ENCODE results near the gene CD44.
"Not testable (repeated sequence)": the region's sequence is repeated elsewhere in the genome, so short reads cannot be mapped to it uniquely, and the experiment has no call there.

Gene CD44

DNA sequence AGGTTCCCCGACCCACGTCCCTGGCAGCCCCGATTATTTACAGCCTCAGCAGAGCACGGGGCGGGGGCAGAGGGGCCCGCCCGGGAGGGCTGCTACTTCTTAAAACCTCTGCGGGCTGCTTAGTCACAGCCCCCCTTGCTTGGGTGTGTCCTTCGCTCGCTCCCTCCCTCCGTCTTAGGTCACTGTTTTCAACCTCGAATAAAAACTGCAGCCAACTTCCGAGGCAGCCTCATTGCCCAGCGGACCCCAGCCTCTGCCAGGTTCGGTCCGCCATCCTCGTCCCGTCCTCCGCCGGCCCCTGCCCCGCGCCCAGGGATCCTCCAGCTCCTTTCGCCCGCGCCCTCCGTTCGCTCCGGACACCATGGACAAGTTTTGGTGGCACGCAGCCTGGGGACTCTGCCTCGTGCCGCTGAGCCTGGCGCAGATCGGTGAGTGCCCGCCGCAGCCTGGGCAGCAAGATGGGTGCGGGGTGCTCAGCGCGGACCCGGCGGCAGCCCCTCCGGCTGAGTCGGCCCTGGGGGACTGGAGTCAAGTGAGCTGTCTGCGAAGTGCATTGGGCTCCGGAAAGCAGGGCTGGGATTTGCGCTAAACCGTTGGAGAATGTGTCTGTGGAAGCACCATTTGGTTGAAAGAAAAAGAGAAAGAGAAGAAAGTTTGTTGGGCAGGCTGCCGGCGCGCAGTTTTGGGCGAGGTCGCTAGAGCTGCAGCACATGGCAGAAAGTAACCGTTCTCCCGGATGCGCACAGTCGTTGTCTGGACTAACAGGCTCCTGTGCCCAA is at the start of gene CD44:
Gene CD44, plus strand, starts transcription at position 229 of the 779 bp plus-strand sequence. Its CDS starts 133 bp downstream, at position 362.
- DNase-seq (ENCODE audit: low read depth in 3 of 3) = peak; percentile 54 to 77 (median 72)

DNA sequence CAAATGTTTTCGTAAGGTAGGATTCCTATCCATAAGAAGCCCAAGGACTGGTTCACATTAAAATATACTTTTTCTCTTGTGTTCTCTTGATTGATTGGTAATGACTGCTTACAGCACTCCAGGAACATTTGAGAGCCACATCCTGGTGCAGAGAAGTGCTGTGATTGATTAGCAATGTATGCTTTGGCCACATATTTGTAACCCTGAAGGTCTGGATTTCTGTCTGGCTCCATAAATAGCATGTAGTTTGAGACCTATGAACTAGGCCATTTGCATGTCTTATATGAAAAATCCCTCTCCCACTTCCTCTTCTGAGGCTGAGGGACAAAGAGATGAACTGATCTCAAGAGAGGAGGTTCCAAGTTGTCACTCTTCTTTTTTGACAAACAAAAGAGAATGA is 49.3 kb upstream of the CD44 start:
- DNase-seq (ENCODE audit: low read depth in 3 of 3) = no peak

DNA sequence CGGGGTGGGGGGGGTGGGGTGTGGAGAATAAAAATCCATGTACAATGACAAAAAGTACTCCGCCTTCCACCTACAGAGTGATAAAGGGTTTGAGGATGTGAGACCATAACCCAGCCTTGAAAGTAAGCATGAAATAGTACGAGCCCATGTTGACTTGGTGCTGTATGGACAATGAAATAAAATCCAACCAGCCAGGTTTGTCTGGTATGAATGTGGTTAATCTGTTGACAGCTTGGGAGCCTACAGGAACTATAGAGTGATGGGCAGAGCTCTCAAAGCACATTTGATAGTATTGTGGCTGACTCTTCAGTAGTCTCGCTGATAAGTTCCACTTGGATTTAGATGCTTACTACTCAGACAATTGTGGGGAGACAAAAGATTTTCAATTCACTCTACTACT is 48.8 kb upstream of the CD44 start:
- no peak for DNase-seq (ENCODE audit: low read depth in 3 of 3)

DNA sequence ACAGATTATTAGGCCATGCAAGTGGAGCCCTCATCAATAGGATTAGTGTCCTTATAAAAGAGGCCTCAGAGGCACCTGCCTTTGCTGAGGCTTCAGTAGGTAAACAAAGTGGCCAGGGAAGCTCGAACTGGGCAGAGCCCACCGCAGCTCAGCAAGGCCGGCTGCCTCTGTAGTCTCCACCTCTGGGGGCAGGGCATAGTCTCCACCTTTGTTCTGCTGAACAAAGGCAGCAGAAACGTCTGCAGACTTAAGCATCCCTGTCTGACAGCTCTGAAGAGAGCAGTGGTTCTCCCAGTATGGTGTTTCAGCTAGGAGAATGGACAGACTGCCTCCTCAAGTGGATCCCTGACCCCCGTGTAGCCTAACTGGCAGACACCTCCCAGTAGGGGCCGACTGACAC is 48.0 kb upstream of the CD44 start:
- not testable (repeated sequence) for DNase-seq (ENCODE audit: low read depth in 3 of 3)

DNA sequence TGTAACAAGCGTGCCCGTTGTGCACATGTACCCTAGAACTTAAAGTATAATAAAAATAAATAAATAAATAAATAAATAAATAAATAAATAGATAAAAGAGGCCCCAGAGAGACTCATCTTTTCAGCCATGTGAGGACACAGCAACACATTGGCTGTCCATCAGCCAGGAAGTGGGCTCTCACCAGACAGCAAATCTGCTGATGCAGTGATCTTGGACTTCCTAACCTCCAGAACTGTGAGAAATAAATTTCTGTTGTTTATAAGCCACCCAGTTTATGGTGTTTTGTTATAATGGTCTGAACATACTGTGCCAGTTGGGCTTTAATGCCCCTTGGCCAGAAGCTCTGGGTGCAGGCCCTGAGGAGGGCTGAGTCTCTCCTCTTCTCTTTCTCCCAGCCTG is 42.2 kb upstream of the CD44 start:
- no peak for DNase-seq (ENCODE audit: low read depth in 3 of 3)

DNA sequence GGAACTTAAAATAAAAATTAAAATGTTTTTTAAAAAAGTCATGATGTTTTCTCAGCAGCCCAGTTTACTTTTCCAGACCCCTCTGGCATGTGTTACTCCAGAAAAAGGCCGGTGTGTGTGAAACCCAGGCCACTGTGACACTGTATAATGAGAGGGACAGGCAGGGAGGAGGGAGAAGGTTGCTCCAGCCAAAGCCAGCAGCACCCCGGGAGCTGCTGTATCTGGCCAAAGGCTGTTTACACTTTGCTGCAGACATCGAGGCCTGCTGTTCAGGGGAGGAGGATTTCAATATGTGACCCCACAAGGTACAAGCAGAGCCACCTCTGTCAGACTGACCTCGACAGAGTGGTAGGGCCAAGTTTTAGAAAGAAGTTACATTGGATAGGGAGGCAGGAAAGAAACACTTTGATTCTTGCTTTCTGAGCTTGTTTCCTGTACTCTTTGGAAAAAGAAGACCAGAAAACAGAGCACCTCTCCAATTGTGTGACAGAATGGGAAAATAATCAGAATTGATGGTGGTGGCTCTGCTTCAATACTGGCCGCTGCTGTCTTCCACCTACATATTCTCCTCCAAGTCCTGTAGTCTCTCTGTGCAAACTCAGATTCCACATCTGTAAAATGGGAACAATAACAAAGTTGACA is 41.0 kb upstream of the CD44 start:
- no peak for DNase-seq (ENCODE audit: low read depth in 3 of 3)

DNA sequence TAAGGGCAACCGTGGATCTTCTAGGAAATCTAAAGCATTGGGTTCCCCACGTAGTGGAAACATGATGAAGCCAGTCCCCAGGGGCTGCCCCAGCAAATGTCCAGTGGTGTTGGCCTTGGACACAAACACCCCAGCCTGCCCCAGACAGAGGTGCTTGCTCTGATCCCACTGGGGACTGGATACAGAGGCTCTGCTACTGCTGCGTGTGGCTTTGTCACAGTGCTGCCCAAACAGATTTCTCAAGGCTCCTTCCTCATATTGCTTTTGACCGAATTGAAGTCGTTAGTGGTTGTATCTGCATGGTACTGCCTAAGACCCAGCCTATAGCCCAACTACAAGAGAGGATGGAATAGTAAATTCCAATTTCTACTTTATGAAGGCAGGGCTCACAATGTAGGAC is 40.1 kb upstream of the CD44 start:
- DNase-seq (ENCODE audit: low read depth in 3 of 3) = no peak

DNA sequence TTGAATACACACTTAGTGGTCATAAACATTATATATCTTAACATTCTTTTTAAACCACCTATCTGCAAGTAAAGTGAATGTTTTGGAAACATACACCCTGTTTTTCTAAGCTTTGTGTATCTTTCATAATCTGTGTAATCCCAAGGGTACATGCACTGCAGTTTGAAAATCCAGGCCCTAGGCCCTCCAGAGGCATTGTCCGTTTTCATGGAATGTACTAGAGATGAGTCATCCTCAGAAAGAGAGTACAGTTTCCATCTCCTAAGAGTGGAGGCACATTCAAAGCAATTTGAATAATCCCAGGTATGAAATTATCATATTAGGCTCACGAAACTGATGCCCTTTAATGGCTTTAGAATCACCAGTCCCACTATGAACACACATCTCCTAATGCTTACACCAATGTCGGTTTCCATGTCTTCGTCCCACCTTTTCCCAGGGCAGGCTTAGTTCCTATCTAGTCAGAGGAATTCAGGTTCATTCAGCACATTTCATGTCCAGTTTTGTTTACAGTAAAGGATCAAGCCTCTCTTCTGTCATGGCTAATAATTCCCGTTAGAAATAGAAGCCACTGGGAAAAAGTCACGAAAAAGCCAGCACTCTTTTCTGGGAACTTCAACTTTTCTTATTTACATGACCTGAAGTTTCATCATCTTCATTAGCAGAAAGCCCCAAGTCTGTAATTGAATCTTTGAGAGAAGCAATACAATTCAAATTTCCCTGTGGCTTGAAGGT is 39.5 kb upstream of the CD44 start:
- no peak for DNase-seq (ENCODE audit: low read depth in 3 of 3)

DNA sequence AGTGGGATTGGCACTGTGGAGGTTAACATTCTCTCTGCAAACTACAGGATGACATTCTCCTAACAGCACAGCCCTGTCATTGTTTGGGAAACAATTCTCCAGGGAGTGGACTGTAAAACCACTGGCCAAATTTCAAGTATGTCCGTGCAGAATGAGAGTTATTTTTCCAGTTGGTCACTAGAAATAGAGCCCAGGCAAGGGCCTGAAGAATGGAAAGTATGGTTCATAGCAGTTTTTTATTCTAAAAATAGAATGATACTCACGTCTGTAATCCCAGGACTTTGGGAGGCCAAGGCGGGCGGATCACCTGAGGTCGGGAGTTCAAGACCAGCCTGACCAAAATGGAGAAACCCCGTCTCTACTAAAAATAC is 39.0 kb upstream of the CD44 start:
- DNase-seq (ENCODE audit: low read depth in 3 of 3) = no peak

DNA sequence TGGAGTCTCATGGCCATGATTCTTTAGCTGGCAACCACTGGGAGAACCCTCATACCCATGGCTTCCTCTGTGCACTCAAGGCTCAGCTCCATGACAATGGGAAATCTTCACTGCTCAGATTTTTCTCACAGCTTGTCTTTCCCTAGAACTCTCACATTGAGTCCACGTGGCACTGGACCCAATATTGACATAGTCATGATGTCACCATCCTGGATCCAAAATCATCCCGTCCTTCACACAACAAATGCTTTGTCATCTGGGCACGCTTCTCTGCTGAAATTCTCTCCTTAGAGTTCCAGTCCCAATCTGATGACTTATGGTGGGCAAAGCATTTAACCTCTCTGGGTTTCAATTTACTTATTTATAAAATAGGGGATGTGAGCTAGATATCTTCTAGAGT is 37.7 kb upstream of the CD44 start:
- DNase-seq (ENCODE audit: low read depth in 3 of 3) = no peak

DNA sequence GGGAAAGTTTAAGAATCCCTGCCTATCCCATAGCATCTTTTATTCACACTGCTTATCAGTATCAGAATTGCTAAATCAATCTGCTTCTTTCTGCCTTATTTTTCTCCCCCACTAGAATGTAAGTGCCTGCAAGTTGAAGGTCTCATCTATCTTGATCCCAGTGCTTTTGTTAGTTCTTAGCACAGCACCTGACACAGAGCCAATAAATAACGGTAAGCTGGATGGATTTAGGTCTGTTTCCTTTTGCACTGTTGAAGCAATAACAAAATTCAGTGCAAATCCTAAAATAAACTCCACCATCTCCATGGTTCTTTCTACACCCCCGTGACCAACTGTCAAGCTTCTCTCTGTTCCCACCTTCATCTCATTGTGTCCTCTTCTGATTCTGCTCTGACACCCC is 36.7 kb upstream of the CD44 start:
- DNase-seq (ENCODE audit: low read depth in 3 of 3) = no peak

DNA sequence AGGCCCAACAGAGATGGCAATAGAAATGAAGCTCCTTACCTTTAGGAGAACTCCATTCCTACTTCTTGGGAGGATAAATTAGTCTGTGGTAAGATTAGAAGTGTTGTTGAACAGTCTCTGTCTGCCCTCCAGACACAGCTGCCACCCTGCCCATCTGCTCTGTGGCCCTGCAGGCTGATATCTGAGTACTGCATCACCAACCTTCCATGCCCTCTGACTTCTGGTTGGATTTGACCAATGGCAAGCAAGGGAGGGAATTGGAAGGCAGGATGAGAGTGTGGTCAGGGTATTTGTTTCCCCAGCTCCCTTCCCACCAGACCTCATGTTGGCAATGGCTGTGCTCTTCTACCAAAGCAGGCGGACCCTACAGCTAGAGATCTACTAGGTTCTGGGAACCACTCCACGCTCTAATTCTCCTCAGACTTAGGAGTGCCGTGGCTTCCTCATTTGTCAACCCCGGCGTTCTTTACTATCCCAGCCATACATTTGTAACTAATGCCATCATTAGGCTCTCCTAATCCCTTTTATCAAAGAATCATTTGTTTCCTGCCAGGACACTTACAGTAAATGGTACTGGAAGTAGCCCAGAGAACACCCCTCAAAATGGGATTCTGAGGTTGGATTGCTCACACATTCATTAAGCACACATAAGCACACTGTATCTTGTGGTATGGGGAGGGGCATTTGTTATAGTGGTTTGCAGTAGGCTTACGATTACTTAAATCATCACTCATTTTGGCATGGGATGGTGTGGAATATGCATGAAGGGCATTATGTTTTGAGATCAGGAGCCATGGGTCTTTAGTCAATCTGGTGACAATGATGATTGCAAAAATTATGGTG is 35.4 kb upstream of the CD44 start:
- no peak for DNase-seq (ENCODE audit: low read depth in 3 of 3)

DNA sequence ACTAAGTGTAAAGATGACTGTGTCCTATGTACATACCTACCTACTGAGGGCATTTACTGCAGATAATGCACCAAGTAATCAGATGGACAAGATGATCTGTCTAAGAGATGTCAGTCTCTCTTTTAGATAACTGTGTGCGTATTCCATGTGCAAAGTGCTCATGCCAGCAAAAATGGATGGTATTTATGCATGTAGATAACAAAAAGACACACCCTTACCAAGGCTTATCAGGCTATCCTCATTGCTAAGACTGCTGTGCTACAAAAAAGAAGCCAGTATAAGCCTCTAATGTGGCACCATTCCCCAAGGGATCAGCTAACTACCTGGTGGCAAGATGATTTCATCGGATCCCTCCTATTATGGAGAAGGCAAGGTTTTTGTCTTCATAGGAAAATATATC is 34.3 kb upstream of the CD44 start:
- no peak for DNase-seq (ENCODE audit: low read depth in 3 of 3)

DNA sequence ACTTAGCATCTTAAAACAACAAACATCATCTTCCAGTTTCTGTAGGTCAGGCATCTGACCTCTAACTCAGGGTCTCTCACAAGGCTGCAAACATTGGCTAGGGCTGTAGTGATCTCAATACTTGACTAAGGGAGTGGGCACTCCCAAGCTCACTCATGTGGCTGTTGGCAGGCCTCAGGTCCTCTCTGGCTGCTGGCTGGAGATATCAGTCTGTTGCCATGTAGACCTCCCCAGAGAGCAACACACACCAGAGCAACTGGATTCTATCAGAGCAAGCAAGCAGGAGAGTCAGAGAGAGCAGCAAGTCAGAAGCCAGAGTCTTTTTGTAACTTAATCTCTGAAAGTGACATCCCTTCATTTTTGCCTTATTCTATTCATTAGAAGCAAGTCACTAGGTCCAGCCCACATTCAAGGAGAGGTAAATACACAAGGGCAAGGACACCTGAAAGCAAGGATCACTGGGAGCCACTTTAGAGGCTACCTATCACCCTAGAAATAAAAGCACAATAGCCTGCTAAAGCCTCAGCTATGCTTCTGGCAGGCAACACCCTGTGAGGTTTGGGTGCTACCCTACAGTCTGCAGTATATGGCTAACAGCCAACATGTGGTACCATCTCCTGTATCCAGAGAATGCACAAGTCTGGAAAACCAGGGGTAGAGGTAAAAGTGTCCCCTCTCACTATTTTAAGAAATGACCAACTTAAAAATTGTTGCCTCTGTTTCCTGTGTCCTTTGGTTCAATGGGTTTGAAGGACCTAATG is 33.5 kb upstream of the CD44 start:
- DNase-seq (ENCODE audit: low read depth in 3 of 3) = no peak

DNA sequence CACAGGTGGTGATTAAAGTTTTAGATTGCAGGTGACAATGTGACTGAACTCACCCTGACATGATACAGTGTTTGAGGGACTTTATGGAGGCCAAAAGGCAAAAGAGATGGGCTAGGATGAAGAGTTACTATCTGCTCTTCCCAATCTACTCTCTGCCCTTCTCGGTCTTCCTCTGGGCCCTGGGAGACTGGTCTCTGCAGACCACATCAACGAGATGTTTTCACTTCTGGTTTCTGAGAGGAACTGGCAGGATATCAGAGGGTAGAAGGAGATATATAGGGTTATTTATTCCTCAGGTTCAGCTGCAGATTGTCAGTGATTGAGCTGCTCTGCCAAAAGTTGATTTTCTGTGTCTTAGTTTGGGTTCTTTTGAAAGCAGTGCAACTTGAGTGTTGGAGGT is 32.4 kb upstream of the CD44 start:
- no peak for DNase-seq (ENCODE audit: low read depth in 3 of 3)

DNA sequence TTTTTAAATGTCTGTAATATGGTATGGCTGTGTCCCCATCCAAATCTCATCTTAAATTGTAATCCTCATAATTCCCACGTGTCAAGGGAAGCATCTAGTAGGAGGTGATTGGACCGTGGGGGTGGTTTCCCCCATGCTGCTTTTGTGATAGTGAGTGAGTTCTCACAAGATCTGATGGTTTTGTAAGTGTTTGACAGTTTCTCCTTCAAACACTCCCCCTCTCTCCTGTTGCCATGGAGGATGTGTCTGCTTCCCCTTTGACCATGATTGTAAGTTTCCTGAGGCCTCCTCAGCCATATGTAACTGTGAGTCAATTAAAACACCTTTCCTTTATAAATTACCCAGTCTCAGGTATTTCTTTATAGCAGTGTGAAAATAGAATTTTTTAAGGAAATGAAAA is 31.1 kb upstream of the CD44 start:
- no peak for DNase-seq (ENCODE audit: low read depth in 3 of 3)

DNA sequence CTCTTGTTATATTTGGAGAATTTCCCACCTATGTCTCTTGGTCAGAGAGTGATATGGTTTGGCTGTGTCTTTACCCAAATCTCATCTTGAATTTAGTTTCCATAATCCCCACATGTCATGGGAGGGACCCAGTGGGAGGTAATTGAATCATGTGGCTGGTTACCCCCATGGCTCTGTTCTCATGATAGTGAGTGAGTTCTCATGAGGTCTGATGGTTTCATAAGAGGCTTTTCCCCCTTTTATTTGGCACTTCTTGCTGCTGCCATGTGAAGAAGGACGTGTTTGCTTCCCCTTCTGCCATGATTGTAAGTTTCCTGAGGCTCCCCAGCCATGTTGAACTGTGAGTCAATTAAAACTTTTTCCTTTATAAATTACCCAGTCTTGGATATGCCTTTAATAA is 30.6 kb upstream of the CD44 start:
- DNase-seq (ENCODE audit: low read depth in 3 of 3) = not testable (repeated sequence)

DNA sequence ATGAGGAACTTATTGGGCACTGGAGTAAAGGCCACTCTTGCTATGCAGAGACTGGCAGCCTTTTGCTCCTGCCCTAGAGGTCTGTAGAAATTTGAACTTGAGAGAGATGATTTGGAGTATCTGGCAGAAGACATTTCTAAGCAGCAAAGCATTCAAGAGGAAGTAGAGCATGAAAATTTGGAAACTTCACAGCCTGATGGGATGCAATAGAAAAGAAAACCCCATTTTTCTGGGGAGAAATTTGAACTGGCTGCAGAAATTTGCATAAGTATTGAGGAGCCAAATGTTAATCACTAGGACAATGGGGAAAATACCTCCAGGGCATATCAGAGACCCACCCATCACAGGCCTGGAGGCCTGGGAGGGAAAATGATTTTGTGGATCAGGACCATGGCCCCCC is 29.9 kb upstream of the CD44 start:
- no peak for DNase-seq (ENCODE audit: low read depth in 3 of 3)

DNA sequence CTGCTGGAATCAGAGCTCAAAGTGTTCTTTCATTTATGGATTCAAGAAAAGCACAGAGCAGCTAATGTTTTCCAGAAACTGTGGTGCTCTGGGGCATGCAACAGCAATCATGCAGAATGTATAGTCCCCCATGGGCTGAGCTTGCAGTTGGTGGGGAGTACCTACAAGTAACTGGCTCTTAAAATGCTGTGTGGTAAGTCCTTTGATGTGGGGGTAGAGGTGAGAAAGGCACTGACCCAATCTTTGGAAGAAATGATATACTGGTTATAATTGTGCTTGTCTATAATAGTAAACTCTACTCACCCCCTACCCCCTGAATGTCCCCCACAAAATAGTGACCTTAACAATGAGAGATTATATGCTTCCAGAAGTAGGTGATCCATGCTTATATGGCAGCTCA is 29.1 kb upstream of the CD44 start:
- DNase-seq (ENCODE audit: low read depth in 3 of 3) = no peak

DNA sequence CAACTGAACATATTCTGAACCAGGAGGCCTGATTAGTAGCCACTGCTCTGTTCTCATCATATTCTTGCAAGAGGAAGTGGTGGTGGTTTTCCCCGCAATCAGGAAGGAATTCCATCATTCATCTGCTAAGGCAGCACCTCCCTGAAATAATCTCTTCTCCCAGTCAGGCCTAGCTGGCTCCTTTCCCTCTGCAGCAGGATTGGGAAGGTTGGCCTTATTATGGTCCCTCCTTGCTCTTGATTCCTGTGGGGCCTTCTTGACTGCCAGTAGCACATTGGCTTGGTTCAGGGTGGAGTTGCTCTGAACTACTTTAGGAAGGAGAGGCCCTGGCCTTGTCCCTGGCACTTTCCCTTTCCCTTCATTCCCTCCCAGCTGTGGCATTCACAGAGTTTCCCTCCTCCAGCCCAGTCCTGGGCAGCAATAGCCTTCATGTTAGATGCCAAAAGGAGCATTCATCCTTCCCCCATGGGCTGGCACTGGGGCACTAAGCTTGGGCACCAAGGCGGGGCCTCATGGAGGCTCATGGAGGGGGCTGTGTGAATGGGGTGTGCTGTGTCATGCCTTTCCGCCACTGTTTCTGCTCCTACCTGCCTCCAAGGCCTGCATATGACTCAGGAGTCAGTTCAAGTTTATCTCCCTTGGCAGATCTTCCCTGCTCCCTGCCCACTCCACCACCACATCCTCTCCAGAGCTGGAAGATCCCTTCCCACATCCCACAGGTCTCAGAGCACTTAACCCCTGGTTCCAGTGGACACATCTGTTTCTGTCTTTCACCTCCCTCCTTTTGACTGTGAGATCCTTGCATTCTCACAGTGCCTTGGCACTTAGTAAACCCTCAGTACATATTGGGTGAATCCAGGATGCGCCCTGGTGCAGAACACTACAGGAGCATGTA is 27.6 kb upstream of the CD44 start:
- no peak for DNase-seq (ENCODE audit: low read depth in 3 of 3)
